Fibroblast of gingiva (primary cell): ENCODE measurements around the gene HOXD9.

Source experiments
- DNase-seq: peaks from one replicate; pipeline ENCODE4 v3.0.0-alpha.2; 2011; ENCODE audit warnings: low read depth

Gene HOXD9

DNA sequence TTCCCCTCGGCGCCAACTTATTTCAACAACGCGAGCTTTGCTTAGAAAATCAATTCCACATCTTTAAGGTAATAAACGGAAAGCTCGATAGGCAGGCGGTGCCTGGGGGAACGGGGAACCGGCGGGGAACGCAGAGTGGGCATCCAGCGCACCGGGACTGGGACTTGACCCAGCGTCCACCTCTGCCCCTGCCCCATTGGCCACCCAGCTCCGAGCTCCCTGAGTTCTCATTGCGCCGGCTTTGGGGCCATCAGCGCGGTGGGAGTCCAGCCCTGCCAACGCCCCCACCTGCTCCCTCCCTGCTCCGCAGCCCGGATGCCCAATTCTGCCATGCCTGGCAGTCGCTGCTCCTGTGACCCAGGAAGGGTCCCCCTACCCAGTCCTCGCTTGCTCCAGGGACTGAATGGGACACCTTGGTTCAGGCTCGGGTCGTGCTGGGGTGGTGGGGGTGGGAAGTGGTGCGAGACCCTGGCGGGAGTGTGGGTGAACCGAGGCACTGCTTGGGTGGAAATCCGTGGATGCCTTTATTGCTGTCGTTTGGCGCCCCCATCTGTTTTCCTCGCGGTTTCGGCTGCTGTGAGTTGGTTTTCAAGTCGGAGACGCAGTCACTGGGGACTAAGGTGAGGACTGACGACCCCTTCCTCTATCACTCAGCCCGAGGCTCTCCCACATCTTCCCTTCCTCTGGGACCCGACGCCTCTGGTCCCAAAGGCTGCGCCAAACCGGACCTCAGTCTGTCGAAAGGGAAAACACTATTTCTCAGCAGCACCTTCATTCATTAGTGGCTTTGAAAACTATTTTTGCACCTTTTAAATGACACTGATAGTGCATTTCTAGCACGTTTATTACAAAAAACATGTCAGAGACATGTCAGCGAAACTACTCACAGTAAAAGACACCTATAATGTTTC is 36.4 kb upstream of the HOXD9 start:
- peak; percentile 16 for DNase-seq

DNA sequence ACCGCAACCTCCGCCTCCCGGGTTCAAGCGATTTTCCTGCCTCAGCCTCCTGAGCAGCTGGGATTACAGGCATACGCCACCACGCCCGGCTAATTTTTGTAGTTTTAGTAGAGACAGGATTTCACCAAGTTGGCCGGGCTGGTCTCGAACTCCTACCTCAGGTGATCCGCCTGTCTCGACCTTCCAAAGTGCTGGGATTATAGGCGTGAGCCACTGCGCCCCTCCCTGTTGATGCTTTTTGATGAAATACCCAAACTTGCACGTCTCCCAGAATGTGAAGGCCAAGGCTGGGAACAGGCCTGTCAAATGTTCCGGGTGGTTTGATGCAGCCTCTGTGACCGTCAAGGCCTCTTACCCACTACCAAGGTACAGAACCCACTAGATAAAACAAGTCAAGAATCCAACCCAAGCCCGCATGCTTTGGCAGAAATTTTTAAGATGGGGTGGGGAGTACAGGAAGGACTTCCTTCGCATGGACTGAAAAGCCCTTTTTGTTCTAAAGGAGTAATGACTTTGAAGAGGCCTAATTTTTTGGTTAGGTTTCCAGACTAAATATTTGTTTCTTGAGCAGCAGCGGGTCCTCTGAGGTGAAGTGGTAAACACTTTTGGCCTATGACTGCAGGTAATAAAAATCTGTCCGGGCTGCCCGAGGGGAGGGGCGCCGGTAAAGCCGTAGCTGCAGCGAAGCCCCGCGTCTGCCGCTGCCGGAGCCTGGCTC is 35.0 kb upstream of the HOXD9 start:
- DNase-seq: no peak

DNA sequence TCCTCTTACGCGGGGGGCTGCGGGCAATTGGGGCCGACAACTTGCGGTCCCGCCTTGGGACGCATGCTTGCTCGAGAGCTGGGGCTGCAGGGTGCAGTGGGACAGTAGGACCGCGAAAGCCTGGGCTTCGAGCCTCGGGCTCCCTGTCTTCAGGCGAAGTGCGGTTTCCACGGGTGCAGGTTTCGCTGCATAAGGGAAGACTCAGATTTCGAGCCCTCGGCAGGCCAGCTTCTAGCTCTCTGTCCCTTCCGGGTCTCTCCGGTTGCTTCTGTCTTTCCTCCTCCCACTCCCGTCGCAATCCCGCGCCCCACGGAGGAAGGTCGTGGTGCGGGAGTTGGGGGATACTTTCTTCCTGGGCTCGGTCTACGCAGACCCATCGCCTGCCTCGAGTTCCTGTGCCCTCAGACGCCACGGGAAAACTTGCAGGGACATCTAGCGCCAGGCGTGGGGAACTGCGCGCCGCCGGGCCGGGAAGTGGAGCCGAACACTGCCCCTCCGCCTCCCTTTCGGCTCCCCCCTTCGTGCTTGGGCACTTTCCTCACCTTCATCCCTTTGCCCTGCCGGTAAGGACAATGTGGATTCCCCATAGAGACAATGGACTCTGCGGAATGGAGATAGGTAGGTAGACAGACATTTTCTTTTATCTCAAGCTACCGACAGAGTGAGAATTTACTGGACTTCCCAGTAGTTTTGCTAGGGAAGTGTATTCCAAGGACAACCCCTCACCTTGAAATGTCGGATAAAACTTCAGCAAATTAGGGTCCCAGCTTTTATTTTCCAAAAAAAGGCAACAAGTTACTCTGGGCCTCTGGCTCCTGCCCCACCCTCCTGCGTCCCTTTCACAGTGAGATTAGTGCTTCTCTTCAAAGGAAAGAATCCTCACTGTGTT is 34.2 kb upstream of the HOXD9 start:
- peak; percentile 24 for DNase-seq

DNA sequence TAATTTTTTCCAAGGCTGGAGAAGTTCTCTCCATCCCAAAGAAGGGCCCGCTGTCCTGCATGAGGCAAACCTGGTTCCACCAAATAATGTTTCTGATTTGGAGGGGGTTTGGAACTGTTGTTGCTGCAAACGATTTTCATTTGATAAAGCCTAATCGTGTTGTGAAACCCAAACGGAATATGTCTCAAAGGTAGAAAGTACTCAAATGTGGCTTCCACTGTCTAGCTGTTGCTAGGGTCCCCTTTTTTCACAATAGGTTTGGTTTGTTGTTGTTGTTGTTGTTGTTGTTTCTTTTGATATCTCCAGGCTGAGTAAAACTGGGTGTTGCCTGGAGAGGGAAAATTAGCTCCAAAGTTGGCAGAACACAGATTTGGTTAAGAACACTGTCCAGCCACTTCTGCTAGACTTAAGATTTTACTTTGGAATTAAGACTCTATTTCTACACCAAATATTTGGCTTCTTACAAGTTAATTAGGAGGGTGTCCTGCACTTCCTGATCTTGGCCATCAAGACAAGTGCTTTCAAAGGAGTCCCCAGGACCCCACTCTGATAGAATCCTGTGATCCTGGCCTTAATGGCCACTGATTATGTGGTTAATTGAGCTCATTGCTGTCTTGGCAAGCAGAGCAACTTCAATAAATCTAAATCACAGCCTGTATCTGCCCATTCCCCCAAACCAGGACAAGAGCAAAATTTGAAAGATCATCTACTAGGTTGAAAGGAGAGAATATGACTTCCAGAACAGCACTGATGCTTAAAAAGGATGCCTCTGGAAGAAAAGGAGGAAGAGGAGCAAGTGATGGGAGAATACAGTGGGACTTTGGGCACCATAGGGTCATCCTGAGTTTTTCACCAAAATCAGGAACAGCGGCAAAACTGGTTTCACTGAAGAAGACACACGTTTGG is 33.3 kb upstream of the HOXD9 start:
- no peak for DNase-seq

DNA sequence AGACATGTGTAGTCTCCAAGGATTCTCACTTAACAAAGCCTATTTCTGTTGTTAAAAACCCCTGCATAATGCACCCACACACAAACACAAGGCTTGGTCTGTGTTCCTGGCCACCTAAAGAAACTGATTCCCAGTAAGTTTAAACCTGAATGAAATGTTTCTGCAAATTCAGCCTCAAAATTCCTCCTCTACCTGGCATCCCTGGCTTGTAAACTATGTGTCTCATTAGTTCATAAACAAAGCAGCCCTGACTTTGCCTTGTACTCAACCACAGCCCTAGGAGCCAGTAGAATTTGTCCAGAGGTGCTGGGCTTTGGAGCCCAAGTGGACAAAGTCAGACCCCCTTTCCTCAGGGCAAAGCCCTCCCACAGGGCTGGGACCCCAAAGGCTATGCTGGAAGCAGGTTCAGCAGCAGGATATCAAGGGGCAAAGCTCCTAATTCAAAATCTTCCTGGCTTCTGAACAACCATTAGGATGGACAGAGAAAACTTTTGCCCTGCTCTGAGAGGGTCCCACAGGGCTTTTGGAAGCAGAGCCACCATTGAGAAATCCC is 32.6 kb upstream of the HOXD9 start:
- no peak for DNase-seq

DNA sequence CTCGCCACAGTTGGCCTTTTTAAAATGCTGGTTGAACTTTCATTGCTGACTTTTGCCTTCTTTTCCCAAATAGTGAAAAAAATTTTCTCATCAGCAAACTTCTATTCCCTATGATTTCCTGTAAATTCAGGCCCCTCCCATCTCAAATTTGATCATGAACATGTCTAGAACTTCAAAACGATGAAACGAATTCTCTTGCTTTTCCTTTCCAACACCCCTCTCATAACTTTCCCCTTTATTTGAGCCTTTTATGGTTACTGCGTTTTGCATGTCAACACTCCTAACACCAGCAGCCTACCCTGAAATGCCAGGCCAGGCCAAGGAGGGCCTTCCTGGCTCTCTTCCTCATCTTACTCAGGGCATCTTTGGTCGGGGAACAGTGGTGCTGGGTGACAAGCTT is 31.7 kb upstream of the HOXD9 start:
- DNase-seq: no peak

DNA sequence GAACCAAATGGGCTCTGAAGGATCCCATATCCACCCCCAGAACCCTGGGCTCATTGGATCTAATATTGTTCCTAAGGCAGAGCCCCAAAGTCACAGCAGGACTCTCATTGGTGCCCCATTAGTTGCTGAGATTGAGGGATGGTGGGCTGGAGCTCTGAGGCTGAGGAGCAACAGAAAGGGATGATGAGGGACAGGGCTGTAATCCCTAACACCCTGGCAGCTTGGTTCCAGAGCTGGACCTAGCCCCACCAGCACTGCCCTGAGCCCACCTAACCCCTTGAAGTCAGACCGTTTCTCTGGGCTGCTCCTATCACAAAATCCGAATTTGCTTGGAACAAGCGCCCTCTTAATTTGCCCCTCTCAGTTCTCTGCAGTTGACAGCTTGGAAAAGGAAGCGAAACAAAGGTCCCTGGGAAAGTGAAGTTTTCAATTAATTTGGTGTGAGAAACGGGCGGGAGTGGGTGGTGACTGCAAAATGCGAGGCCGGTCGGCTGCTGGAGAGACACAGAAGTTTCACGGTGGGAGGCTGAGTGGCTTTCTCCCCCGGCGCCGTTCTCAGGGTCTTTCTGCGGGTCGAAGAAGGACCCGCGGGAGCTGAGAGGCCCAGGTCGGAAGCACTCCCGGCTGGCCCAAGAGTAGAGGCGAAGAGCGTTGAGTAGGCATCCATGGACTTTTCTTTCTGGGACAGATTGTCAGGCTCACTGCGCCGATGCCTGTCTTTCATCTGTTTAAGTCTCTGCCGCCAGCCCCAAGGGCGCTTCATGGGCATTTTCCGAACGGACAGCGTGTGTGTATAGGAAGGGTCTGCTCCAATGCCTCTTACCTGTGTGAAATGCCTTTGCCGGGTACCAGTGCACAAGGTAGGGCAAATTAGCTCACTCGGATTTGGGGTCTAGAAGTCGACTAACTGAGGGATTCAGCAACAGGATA is 30.9 kb upstream of the HOXD9 start:
- no peak for DNase-seq

DNA sequence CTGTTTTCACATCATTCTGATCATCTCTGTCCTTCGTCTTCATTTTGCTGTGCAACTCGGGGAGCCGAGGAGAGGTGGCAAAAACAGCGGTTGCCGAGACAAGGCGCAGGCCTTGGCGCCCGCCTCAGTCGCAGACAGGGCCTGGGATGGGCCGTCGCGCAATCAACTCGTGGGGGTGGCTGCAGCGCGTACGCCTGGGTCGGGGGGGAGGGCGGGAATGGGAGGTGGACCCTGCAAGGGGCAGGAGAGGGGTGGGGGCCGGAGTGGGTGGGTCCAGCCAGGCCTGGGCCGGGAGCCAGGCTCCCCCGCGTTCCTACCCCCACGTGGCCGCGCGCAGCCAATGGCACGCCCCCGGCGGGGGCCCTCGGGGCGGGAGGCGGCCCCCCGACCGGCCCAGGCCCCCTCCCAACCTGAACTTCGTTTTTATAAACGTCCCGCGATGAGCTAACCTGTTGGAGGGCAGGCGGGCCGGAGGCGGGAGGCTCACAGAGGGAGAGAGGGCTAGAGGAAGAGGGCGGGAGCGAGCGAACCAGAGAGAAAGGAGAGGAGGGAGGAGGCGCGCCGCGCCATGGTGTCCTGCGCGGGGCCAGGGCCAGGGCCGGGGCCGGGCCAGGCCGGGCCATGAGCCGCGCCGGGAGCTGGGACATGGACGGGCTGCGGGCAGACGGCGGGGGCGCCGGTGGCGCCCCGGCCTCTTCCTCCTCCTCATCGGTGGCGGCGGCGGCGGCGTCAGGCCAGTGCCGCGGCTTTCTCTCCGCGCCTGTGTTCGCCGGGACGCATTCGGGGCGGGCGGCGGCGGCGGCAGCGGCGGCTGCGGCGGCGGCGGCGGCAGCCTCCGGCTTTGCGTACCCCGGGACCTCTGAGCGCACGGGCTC is 30.0 kb upstream of the HOXD9 start, which contains the start of gene HOXD13:
TSS of gene HOXD13 (plus strand) at position 452 of the 875 bp plus-strand sequence. CDS start at position 622, 170 bp downstream.
- DNase-seq: no peak

DNA sequence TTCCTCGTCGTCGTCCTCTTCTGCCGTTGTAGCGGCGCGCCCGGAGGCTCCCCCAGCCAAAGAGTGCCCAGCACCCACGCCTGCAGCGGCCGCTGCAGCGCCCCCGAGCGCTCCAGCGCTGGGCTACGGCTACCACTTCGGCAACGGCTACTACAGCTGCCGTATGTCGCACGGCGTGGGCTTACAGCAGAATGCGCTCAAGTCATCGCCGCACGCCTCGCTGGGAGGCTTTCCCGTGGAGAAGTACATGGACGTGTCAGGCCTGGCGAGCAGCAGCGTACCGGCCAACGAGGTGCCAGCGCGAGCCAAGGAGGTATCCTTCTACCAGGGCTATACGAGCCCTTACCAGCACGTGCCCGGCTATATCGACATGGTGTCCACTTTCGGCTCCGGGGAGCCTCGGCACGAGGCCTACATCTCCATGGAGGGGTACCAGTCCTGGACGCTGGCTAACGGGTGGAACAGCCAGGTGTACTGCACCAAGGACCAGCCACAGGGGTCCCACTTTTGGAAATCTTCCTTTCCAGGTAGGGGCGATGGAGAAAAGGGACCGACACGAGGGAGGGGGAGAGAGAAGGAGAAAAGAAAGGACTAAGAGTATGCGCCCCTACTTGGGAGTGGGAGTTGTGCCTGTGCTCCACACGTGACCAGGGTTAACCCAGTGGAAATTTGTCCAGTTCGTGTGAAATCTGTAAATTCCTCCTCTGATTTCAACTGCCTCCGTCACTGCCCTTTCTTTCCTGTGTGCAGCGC is 29.2 kb upstream of the HOXD9 start:
- DNase-seq: no peak

DNA sequence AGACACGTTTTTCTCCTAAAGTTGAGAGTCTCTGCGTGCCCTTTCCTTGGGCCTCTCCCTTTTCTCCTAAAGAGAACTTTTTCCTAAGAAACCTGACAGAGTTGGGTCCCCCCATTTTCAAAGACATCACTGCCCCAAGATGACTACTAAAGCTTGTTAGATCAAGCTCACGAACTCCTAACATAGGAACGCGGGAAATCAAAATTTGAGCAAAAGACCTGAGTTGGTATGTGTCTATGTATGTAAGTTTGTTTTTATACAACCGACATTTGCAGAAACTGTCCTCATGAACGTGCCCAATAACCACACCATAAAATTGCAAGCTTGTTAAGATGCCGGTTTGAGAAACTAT is 28.6 kb upstream of the HOXD9 start:
- no peak for DNase-seq

DNA sequence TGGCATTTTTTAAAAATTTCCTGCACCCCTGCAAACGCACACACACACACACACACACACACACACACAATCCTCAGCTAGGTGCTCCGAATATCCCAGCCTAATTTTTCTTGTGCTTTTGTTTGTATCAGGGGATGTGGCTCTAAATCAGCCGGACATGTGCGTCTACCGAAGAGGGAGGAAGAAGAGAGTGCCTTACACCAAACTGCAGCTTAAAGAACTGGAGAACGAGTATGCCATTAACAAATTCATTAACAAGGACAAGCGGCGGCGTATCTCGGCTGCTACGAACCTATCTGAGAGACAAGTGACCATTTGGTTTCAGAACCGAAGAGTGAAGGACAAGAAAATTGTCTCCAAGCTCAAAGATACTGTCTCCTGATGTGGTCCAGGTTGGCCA is 28.2 kb upstream of the HOXD9 start:
- DNase-seq: no peak

DNA sequence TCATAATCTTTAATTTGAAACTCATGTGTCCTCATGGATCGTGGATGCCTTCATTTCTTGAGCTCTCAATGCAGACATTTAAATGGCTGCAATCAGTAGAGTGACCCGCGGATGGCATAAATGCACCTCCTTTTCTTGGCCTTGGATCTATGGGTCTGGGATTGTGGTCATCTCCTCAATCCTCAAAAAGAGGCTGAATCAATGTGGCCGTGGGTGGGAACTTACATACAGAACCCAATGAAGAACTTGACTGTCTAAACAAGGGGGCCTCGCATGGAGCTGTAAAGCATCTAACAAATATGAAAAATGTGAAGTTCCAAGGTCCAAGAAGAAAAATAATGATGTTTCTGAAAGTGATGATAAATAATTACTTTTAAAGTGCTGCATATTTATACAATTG is 27.1 kb upstream of the HOXD9 start:
- DNase-seq: no peak

DNA sequence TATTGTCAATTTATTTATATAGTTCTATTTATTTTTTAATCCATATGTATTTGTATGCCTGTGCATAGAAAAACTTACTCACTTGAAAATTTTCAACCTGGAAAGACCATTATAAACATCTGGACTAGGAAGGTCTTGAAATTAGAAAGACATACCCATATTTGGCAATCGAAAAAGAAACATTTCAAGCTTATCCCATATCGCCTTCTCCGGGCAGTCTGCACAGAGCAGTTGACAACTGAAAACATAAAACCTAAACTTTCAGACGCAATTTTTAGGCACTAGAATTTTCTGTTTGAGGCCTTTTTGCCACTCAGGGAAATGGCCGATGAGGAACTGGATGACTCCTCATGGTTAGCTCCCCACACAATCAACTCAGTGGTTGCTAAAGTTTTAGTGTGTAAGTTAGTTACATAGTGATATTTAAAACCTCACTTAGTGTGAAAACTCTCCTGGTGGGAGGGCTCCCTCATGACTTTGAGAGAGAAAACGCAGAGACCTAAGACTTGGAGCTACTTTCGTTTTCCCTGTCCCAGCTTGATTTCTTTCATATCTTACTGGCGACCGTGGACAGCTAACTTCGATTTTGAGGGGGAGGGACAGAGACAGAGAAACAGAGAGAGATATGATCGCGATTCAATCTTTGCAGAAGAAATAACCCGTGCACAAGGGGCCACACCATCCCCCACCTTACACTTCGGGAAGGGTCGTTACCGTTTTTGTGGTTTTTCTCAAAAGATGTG is 26.1 kb upstream of the HOXD9 start:
- no peak for DNase-seq

DNA sequence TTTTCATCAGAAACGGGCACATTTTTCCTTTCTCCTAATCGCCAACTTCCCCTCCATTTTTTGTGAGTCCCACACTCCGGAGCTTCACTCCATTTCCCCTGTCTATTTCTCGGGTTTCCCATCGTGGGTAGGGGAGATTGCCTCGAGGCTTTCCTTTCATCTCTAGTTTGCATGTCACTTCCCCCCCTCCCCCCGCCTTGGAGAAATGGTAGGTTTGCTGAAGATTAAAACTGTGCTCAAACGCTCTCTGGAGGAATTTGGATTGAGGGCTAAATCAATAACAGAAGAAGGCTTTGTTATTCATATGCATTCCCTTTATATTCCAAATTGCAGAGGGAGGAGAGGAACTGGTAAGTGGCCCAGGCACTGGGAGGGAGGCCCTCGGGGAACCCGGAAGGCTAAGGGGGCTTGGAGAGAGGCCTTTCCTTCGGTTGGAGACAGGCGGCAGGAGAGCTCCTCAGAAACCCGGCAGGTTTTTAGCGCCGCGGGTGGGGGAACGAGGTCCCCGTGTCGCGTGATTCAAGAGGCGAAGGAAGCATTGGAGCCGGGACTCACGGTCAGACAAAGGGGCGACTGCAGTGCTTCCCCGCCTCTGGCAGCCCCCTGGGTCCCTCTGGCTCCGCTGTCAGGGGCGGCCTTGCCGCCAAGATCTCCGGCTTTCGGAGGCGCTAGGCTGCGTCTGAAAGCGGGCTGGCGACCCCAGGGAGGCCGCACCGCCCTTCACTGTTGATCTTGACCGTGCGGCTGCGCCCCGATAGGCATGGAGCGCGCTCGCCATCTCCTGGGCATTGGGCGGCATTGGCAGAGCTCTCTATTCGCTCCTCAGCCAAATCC is 25.3 kb upstream of the HOXD9 start:
- peak; percentile 51 for DNase-seq

DNA sequence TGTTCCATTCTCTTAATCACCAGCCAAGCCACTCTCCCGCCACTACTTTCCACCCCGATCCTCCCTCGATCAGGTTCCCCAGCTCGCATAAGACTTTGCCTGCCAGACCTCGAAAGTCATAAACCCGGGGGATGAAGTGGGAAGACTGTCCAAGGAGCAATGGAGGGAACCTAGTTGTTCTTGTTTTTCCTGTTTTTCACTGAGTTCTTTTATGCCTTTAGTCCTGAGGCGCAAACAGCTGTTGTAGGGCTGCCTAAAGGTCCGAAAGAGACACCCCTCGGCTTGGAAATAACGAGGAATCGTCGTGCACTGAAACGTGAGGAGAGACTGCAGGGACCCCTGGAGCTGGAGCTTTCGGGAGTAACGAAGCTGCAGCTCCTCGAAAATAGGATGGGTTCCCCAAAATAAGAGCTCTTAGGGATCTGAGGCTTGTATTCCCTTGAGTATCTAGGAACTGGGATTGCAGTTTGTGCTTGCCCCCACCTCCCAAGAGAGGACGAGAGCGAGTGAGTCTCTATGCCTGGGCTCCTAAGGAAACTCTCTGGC is 24.6 kb upstream of the HOXD9 start:
- no peak for DNase-seq
